Lung (tissue), 12 donors: ENCODE results near the gene CR1L. TPM values are rescaled to one million over a fixed set of nuclear protein-coding genes. Genes with fewer than 3 reads are reported as not detected.

ENCODE experiments used
- ATAC-seq: fragments of 200-7000 bp; cut with Tn5 transposase; one replicate; pipeline ENCODE4 v1.9.1; 2020; ENCODE audit warnings: moderate number of reproducible peaks; ENCODE audit not compliant: insufficient read depth, low FRiP score
- DNase-seq, 3 donors: peaks; one replicate each; pipeline ENCODE4 v3.0.0-alpha.2; 2013 to 2017
- H3K27ac ChIP-seq, 2 donors: one replicate each; pipeline ENCODE4 v1.5.1; 2013; ENCODE audit warnings: mild to moderate bottlenecking in 2 of 2, moderate library complexity in 2 of 2, control low read depth in 1 of 2, inconsistent platforms in 1 of 2, low read depth in 1 of 2, low read length in 1 of 2
- H3K27me3 ChIP-seq, 3 donors: one replicate each; pipeline ENCODE4 v1.5.1; 2013; ENCODE audit warnings: low read length in 2 of 3; ENCODE audit not compliant: control insufficient read depth in 3 of 3, insufficient read depth in 3 of 3
- H3K36me3 ChIP-seq, 4 donors: one replicate each; pipeline ENCODE4 v1.5.1; 2013; ENCODE audit warnings: low read length in 4 of 4, mild to moderate bottlenecking in 1 of 4, moderate library complexity in 1 of 4; ENCODE audit not compliant: control insufficient read depth in 4 of 4, insufficient read depth in 4 of 4
- H3K4me1 ChIP-seq, 5 donors: one replicate each; pipeline ENCODE4 v1.5.1; 2013; ENCODE audit warnings: low read length in 5 of 5, mild to moderate bottlenecking in 2 of 5, moderate library complexity in 1 of 5; ENCODE audit not compliant: control insufficient read depth in 5 of 5, insufficient read depth in 5 of 5
- H3K4me3 ChIP-seq: one replicate; pipeline ENCODE4 v1.5.1; 2013; ENCODE audit warnings: mild to moderate bottlenecking, control low read depth, moderate library complexity
- H3K9ac ChIP-seq, 2 donors: one replicate each; pipeline ENCODE4 v1.5.1; 2013; ENCODE audit warnings: low read length in 2 of 2, control low read depth in 1 of 2; ENCODE audit not compliant: insufficient read depth in 1 of 2
- H3K9me3 ChIP-seq, 4 donors: one replicate each; pipeline ENCODE4 v1.5.1; 2013; ENCODE audit warnings: low read length in 3 of 4, mild to moderate bottlenecking in 1 of 4, moderate library complexity in 1 of 4; ENCODE audit not compliant: control insufficient read depth in 4 of 4, insufficient read depth in 3 of 4
- WGBS, 2 donors: extraction: QIAGEN DNeasy Blood & Tissue Kit; methylation state at CpG; one replicate each; pipeline ENCODE4 v1.1.7; 2013; 5-methylcytosine and 5-hydroxymethylcytosine counted together
- polyA plus RNA-seq, 2 donors: library from polyadenylated mRNA; stranded (reverse); fragments of 200-250 nt; gene quantifications; one replicate each; pipeline ENCODE4 v1.2.1, GENCODE V29; 2013
- total RNA-seq, 2 donors: library from RNA; depleted of rRNA in 1 of 2; stranded (reverse); fragments of >200 nt in 1 of 2; gene quantifications; one replicate each; pipeline ENCODE4 v1.2.1, GENCODE V29; 2014 to 2021
- TF ChIP-seq, protein P1 (sequence below): IDR thresholded peaks from 2 replicates; pipeline ENCODE4 v1.5.1; 2012; ENCODE audit warnings: mild to moderate bottlenecking; ENCODE audit errors: control extremely low read depth, extremely low read depth
- donor health status: control.
- donor health status: control.
- donor health status: Bipolar disorder and iron deficiency.
- donor health status: healthy.
- donor health status: DM: yes; HTN: yes; CAD: no.

The CR1L gene
- total and polyA plus RNA-seq, 4 donors = 0.28 to 2.6 (median 0.94) TPM

DNA sequence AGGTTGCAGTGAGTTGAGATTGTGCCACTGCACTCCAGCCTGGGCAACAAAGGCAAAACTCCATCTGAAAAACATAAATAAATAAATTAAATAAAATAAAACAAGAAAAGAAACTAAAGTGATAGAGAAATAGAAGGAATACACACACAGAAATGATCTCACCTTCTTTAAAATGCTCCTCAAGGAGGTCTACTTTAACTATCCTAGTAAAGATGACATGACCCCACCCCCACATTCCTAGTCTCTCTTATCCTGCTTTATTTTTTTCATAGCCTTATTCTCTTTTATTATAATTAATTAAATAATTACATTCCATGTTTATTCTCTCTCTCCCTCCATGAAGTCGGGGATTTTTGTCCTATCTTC is 18.0 kb upstream of the CR1L start:
- 80 to 91% methylated on average over 1 of the region's 1 CpG for WGBS, 2 donors
- ATAC-seq = no peak
- TF ChIP-seq, protein P1, sequence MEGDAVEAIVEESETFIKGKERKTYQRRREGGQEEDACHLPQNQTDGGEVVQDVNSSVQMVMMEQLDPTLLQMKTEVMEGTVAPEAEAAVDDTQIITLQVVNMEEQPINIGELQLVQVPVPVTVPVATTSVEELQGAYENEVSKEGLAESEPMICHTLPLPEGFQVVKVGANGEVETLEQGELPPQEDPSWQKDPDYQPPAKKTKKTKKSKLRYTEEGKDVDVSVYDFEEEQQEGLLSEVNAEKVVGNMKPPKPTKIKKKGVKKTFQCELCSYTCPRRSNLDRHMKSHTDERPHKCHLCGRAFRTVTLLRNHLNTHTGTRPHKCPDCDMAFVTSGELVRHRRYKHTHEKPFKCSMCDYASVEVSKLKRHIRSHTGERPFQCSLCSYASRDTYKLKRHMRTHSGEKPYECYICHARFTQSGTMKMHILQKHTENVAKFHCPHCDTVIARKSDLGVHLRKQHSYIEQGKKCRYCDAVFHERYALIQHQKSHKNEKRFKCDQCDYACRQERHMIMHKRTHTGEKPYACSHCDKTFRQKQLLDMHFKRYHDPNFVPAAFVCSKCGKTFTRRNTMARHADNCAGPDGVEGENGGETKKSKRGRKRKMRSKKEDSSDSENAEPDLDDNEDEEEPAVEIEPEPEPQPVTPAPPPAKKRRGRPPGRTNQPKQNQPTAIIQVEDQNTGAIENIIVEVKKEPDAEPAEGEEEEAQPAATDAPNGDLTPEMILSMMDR = no peak
- Histone ChIP-seq H3K36me3 (no peaks in the 10 kb centered on the region), H3K9ac (no peak overlapping the region), H3K4me1 (peaks cover 0 to 2% (median 0%) of the 10 kb centered on the region in 5 donors), H3K9me3 (no peaks in the 10 kb centered on the region), H3K4me3 (no peak overlapping the region), H3K27me3 (no peaks in the 10 kb centered on the region), H3K27ac (no peak overlapping the region)
- no peak for DNase-seq

DNA sequence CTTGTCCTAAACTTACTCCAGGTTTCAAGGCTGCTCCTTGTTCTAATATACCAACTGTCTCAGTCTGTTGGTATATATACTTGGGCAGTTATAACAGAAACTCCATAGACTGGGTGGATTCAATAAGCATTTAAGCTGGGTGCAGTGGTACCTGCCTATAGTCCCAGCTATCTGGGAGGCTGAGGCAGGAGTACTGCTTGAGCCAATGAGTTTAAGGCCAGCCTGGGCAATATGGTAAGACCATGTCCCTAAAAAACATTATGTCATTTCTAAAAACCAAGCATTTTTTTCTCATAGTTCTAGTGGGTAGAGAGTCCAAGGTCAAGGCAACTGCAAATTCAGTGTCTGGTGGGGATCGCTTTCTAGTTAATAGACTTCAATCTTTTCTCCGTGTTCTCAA is 17.4 kb upstream of the CR1L start:
- TF ChIP-seq, protein P1 = no peak
- no peak overlapping the region for H3K9ac ChIP-seq
- H3K4me1 ChIP-seq = peaks cover 0 to 2% (median 0%) of the 10 kb centered on the region in 5 donors
- ATAC-seq (no peak), DNase-seq (no peak)
- H3K27ac ChIP-seq = no peak overlapping the region
- H3K27me3 ChIP-seq = no peaks in the 10 kb centered on the region
- H3K9me3 ChIP-seq = no peaks in the 10 kb centered on the region
- no peak overlapping the region for H3K4me3 ChIP-seq
- 89 to 97% methylated on average over 2 of the region's 2 CpGs for WGBS, 2 donors
- H3K36me3 ChIP-seq = no peaks in the 10 kb centered on the region

DNA sequence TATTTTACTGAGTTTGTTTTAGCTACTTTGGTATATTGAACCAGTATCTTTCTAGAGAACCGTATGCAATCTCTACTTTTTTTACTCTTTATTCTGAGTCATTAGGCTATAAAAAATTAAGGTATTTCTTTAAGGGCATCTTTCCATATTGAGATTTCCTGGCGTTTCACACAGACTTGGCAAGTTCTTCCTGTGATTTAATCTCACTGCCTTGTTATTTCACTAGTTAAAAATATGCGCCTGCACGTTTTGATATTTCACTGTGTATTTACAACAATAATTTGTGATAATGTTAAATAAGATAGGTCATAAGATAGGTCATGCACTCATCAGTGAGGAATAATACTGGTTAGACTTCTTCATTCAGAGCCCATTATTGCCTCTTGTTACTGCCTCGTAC is 16.2 kb upstream of the CR1L start:
- Histone ChIP-seq H3K27me3 (no peaks in the 10 kb centered on the region), H3K4me1 (peaks cover 0 to 2% (median 0%) of the 10 kb centered on the region in 5 donors), H3K4me3 (no peak overlapping the region), H3K36me3 (no peaks in the 10 kb centered on the region), H3K27ac (no peak overlapping the region), H3K9me3 (no peaks in the 10 kb centered on the region), H3K9ac (no peak overlapping the region)
- TF ChIP-seq, protein P1 = no peak
- 46 to 50% methylated on average over 5 of the region's 5 CpGs for WGBS, 2 donors
- ATAC-seq (no peak), DNase-seq (no peak)

GRCh38 chr1:207631137-207631536 is 13.8 kb upstream of the CR1L start:
- H3K27ac ChIP-seq = no peak overlapping the region
- 56 to 79% methylated on average over 1 of the region's 1 CpG for WGBS, 2 donors

More at GRCh38 chr1:207631137-207631536, 13.8 kb upstream of the CR1L start:
- Histone ChIP-seq H3K36me3 (no peaks in the 10 kb centered on the region), H3K4me3 (no peak overlapping the region), H3K27me3 (no peaks in the 10 kb centered on the region), H3K9me3 (no peaks in the 10 kb centered on the region), H3K9ac (no peak overlapping the region), H3K4me1 (peaks cover 0 to 2% (median 0%) of the 10 kb centered on the region in 5 donors)
- DNase-seq = no peak
- TF ChIP-seq, protein P1 = no peak
- no peak for ATAC-seq
